Adipocyte (in vitro differentiated cells): ENCODE data around the gene TMOD2.

Experiments used
- DNase-seq: peaks from one replicate; pipeline ENCODE4 v3.0.0-alpha.2; 2015; ENCODE audit warnings: low read depth
- H3K27me3 ChIP-seq: replicated peaks from 2 replicates; pipeline ENCODE4 v1.7.0; 2013; ENCODE audit warnings: mild to moderate bottlenecking, low read length, moderate library complexity; ENCODE audit not compliant: control insufficient read depth, insufficient read depth
- H3K36me3 ChIP-seq: 2 replicates; pipeline ENCODE4 v1.7.0; 2013; ENCODE audit warnings: low read length, mild to moderate bottlenecking, moderate library complexity; ENCODE audit not compliant: control insufficient read depth, insufficient read depth, severe bottlenecking
- H3K4me1 ChIP-seq: 2 replicates; pipeline ENCODE4 v1.7.0; 2013; ENCODE audit warnings: mild to moderate bottlenecking, low read length, moderate library complexity; ENCODE audit not compliant: control insufficient read depth, insufficient read depth
- H3K4me3 ChIP-seq: 2 replicates; pipeline ENCODE4 v1.7.0; 2013; ENCODE audit warnings: mild to moderate bottlenecking, low read length, moderate library complexity
- H3K9ac ChIP-seq: 2 replicates; pipeline ENCODE4 v1.7.0; 2013; ENCODE audit warnings: mild to moderate bottlenecking, low read length, moderate library complexity
- H3K9me3 ChIP-seq: 2 replicates; pipeline ENCODE4 v1.7.0; 2013; ENCODE audit warnings: mild to moderate bottlenecking, low read length, moderate library complexity; ENCODE audit not compliant: control insufficient read depth

The TMOD2 gene

DNA sequence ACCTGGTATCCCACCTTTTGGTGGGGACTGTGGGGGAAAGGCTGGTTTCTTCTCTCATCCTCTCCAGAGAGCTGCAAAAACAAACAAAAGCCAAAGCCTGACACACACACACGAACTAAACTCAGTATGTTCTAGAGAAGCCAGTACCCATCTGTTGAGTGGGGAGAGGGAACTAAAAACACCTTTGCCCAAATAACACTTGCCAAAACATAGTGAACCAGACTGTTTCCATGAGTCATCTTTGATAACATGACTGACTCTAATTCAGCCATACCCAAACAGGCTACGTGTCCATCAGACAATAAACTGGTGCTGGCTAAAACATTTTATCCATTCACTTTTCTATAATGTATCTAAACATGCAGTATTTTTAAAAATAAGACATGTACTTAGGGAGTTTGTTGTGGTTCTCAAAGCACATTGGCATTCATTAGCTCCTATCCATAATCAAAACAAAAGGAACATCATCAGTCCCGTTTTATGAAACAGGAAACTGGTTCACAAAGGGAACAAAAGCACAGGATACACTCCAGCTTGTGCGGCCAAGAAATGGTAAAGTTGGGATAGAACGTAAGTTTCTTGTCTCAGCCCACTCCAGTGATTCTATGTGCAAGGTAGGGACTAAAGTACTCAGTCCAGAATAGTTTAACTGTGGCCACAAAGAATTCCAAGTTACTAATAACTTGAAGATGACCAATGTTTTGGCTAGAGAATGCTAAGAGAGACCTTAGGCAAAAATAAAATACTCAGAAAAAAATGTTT is 30.0 kb upstream of the TMOD2 start:
- H3K4me3 ChIP-seq: no peak overlapping the region
- no peaks in the 10 kb centered on the region for H3K36me3 ChIP-seq
- H3K9ac ChIP-seq: no peak overlapping the region
- no peak for DNase-seq
- H3K4me1 ChIP-seq: peaks cover 11% of the 10 kb centered on the region
- H3K9me3 ChIP-seq: no peaks in the 10 kb centered on the region
- no peaks in the 10 kb centered on the region for H3K27me3 ChIP-seq

DNA sequence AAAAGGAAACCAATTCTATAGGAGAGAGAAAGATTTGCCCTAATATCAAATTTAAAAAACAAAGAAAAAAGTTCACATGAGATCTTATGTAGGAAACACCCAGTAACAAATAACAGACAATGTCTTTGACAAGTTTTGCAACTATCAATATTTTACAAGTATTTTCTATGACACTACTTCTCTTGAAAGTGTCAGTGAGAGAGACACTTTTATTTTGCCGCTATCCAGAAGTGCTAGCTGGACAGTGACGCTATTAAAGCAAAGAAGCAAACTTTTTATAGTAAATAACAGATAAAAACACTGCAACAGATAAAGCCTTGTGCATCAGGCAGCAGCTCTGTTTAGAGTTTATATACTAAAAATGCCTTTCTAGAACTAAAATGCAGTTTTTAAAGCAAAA is 27.2 kb upstream of the TMOD2 start:
- H3K4me3 ChIP-seq: no peak overlapping the region

DNA sequence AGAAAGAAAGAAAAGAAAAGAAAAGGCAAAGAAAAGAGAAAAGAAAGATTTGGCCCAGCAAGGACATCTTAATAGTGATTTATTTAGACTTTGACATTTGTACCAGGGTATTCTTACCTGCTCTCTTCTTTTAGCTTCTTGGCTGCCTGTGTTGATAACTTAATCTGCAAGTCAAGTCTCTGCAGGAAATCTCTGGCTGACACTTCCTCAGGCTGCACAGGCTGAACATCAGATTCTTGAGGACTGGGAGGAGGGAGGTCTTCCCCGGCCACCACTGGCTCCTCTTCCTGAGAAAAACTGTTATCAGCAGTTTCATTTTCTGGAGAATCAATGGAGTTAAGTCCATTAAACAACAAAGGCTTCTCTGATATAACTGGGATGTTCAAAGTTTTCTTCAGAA is 26.7 kb upstream of the TMOD2 start:
- no peak for DNase-seq
- Histone ChIP-seq H3K4me1 (peaks cover 24% of the 10 kb centered on the region), H3K9me3 (no peaks in the 10 kb centered on the region), H3K4me3 (no peak overlapping the region), H3K9ac (no peak overlapping the region), H3K36me3 (no peaks in the 10 kb centered on the region), H3K27me3 (no peaks in the 10 kb centered on the region)

More for the DNA sequence above, 27.2 kb upstream of the TMOD2 start:
- DNase-seq: no peak
- Histone ChIP-seq H3K36me3 (no peaks in the 10 kb centered on the region), H3K27me3 (no peaks in the 10 kb centered on the region), H3K9me3 (no peaks in the 10 kb centered on the region), H3K4me1 (peaks cover 24% of the 10 kb centered on the region), H3K9ac (no peak overlapping the region)

DNA sequence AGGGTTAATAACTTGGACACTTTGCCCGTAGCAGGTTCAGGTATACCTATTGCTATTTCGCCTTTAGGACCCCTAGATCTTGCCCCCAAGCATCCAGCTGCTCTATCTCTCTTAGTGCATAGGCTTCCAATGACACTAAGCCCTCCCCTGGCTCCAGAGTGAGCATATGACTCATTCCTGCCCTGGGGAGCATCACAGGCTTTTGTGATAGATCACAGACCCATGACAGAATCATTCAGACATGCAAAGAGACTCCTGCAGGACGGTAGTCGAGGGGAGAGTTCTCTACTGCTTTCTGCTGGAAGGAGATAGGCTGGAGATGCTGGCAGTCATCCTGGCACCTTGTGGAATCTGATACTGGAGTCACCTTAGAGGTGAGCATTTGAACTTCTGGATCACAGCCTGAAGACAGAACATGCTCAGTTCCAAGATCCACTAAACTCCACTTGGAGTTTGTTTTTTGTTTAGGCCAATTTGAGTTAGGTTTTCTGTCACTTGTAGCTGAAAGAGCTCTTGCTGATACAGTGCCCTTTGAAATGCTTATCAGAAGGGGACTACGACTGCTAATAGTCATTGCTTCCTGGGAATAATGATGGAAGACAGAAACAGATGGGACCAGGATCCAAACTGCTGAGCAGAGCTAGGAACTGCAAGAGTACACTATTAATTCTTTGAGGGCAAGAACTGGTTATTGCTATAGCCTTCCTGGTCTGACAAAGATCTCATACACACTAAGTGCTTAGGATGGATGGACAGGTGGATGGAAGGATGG is 24.9 kb upstream of the TMOD2 start:
- DNase-seq: peak; percentile 90
- no peaks in the 10 kb centered on the region for H3K9me3 ChIP-seq
- no peak overlapping the region for H3K9ac ChIP-seq
- H3K27me3 ChIP-seq: no peaks in the 10 kb centered on the region
- no peak overlapping the region for H3K4me3 ChIP-seq
- H3K4me1 ChIP-seq: peaks cover 21% of the 10 kb centered on the region
- H3K36me3 ChIP-seq: no peaks in the 10 kb centered on the region

GRCh38 chr15:51727141-51727897 is 24.1 kb upstream of the TMOD2 start:
- Histone ChIP-seq H3K9ac (no peak overlapping the region), H3K4me1 (peaks cover 28% of the 10 kb centered on the region), H3K4me3 (no peak overlapping the region), H3K9me3 (no peaks in the 10 kb centered on the region), H3K27me3 (no peaks in the 10 kb centered on the region), H3K36me3 (no peaks in the 10 kb centered on the region)
- DNase-seq: peak; percentile 35

GRCh38 chr15:51731549-51732267 is 19.7 kb upstream of the TMOD2 start:
- Histone ChIP-seq H3K27me3 (no peaks in the 10 kb centered on the region), H3K9ac (no peak overlapping the region), H3K36me3 (no peaks in the 10 kb centered on the region), H3K4me1 (peaks cover 27% of the 10 kb centered on the region), H3K9me3 (no peaks in the 10 kb centered on the region), H3K4me3 (peak overlapping the region; percentile 32)
- DNase-seq: peak; percentile 60

- Histone ChIP-seq H3K9ac (no peak overlapping the region), H3K4me1 (peaks cover 20% of the 10 kb centered on the region), H3K4me3 (no peak overlapping the region), H3K9me3 (no peaks in the 10 kb centered on the region), H3K27me3 (no peaks in the 10 kb centered on the region), H3K36me3 (no peaks in the 10 kb centered on the region)
- no peak for DNase-seq
Measured at GRCh38 chr15:51732646-51733045, 18.8 kb upstream of the TMOD2 start.

- DNase-seq: no peak
- Histone ChIP-seq H3K27me3 (no peaks in the 10 kb centered on the region), H3K9ac (no peak overlapping the region), H3K36me3 (no peaks in the 10 kb centered on the region), H3K4me3 (no peak overlapping the region), H3K4me1 (peaks cover 24% of the 10 kb centered on the region), H3K9me3 (no peaks in the 10 kb centered on the region)
Measured at GRCh38 chr15:51735228-51736010, 16.0 kb upstream of the TMOD2 start.

GRCh38 chr15:51736069-51736468 is 15.3 kb upstream of the TMOD2 start:
- H3K9me3 ChIP-seq: no peaks in the 10 kb centered on the region

DNA sequence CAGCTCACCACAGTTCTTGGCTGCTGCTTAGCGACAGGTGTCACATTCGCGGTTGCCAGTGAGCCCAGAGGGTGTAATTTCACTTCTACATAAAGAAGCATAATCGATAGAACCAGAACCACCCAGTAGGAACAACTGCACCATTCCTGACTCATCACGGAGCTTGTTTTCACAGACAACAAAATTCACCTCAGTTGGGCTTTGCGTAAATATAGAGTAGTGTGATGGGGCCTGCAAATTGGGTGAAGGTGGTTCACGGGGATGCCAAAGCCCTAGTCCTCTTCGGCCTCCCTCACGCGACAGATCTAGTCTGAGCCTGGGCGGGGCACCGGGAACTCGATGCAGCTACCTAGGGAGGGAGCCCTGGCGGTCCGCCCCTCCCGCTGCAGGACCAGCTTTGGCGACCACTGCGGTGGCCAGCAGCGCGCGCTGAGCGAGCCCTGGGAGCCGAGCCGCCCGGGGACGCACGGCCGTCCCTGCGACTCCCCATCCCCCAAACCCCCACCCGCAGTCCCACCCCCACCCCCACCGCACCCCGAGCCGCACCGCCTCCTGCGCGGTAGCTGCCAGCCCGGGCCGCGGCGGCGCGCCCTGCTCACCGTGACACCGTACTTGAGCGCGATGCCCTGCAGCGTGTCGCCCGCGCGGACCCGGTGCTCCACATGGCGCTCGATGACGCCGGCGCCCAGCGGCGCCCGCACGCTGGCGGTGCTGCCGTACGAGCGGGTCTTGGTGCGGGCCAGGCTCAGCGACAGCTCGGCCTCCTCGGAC is 14.5 kb upstream of the TMOD2 start:
- DNase-seq: peak; percentile 46
- H3K4me1 ChIP-seq: peaks cover 17% of the 10 kb centered on the region
- H3K36me3 ChIP-seq: no peaks in the 10 kb centered on the region
- H3K9ac ChIP-seq: peak overlapping the region; percentile 70
- no peaks in the 10 kb centered on the region for H3K9me3 ChIP-seq
- H3K4me3 ChIP-seq: peak overlapping the region; percentile 83
- H3K27me3 ChIP-seq: no peaks in the 10 kb centered on the region

More at GRCh38 chr15:51736069-51736468, 15.3 kb upstream of the TMOD2 start:
- peak; percentile 21 for DNase-seq
- Histone ChIP-seq H3K36me3 (no peaks in the 10 kb centered on the region), H3K27me3 (no peaks in the 10 kb centered on the region), H3K4me1 (peaks cover 24% of the 10 kb centered on the region), H3K4me3 (peak overlapping the region; percentile 83), H3K9ac (no peak overlapping the region)
